Activated CD4-positive, alpha-beta T cell treated with anti-CD3 and anti-CD28 coated beads for 4 hours (primary cell): Measurements from ENCODE around the gene SLC13A4.
"Not testable (repeated sequence)": the region's sequence is repeated elsewhere in the genome, so short reads cannot be mapped to it uniquely, and the experiment has no call there.

Experiments
- DNase-seq, 2 donors: peaks; one replicate each; pipeline ENCODE4 v3.0.0-alpha.2; 2020

Gene SLC13A4

GRCh38 chr7:135716677-135717238 lies 11.2 kb downstream of the SLC13A4 start:
- no peak for DNase-seq

- DNase-seq, result no peak
Observed at GRCh38 chr7:135715673-135716072, 12.3 kb downstream of the SLC13A4 start.

GRCh38 chr7:135715055-135715522 lies 12.9 kb downstream of the SLC13A4 start:
- no peak for DNase-seq

GRCh38 chr7:135714534-135715009 lies 13.4 kb downstream of the SLC13A4 start:
- no peak for DNase-seq

- no peak for DNase-seq
Observed at GRCh38 chr7:135713836-135714470, 14.0 kb downstream of the SLC13A4 start.

- DNase-seq, result no peak
Observed at GRCh38 chr7:135712796-135713195, 15.2 kb downstream of the SLC13A4 start.

- DNase-seq, result no peak
Observed at GRCh38 chr7:135712182-135712782, 15.7 kb downstream of the SLC13A4 start.

GRCh38 chr7:135711139-135711469 lies 16.9 kb downstream of the SLC13A4 start:
- DNase-seq, result no peak

GRCh38 chr7:135710417-135711138 lies 17.4 kb downstream of the SLC13A4 start:
- no peak for DNase-seq

- DNase-seq, result no peak
Observed at GRCh38 chr7:135709508-135709907, 18.5 kb downstream of the SLC13A4 start.

- no peak for DNase-seq
Observed at GRCh38 chr7:135708041-135708440, 19.9 kb downstream of the SLC13A4 start.

GRCh38 chr7:135707570-135707966 lies 20.4 kb downstream of the SLC13A4 start:
- no peak for DNase-seq

- no peak for DNase-seq
Observed at GRCh38 chr7:135706858-135707569, 21.0 kb downstream of the SLC13A4 start.

GRCh38 chr7:135706038-135706742 lies 21.8 kb downstream of the SLC13A4 start:
- DNase-seq, result no peak

GRCh38 chr7:135704698-135705097 lies 23.3 kb downstream of the SLC13A4 start:
- DNase-seq, result no peak

- DNase-seq, result no peak
Observed at GRCh38 chr7:135704074-135704473, 23.9 kb downstream of the SLC13A4 start.

- DNase-seq, result no peak
Observed at GRCh38 chr7:135697276-135698049, 30.5 kb downstream of the SLC13A4 start.

- DNase-seq, result no peak
Observed at GRCh38 chr7:135693558-135693957, 34.4 kb downstream of the SLC13A4 start.

GRCh38 chr7:135692606-135693005 lies 35.4 kb downstream of the SLC13A4 start:
- DNase-seq, result not testable (repeated sequence)

- DNase-seq, result no peak
Observed at GRCh38 chr7:135692055-135692454, 35.9 kb downstream of the SLC13A4 start.

GRCh38 chr7:135690566-135690965 lies 37.4 kb downstream of the SLC13A4 start:
- no peak for DNase-seq

GRCh38 chr7:135687466-135687865 lies 40.5 kb downstream of the SLC13A4 start:
- no peak for DNase-seq
